GM12878 (cell line): ENCODE results near the gene HOGA1.

ENCODE experiments used
- BCLAF1 ChIP-seq: fragments of 450-650 bp; IDR thresholded peaks from 2 replicates; pipeline ENCODE4 v1.6.1; 2017; ENCODE audit warnings: antibody characterized with exemption, mild to moderate bottlenecking, moderate library complexity
- CHD1 ChIP-seq: IDR thresholded peaks from 2 replicates; pipeline ENCODE4 v1.6.1; 2012; ENCODE audit warnings: low read depth, low read length, improper control_type of control experiment
- CTCF ChIP-seq, 3 experiments: IDR thresholded peaks in 2 of 3; conservative IDR thresholded peaks in 1 of 3; 2 replicates each; pipeline ENCODE4 v1.5.1; 2011; ENCODE audit warnings: low read depth in 3 of 3, low read length in 3 of 3, mild to moderate bottlenecking in 3 of 3, control low read depth in 2 of 3, moderate library complexity in 2 of 3, inconsistent platforms in 1 of 3, mixed read lengths in 1 of 3; ENCODE audit not compliant: control insufficient read depth in 2 of 3, insufficient read depth in 1 of 3; ENCODE audit errors: extremely low read depth in 1 of 3
- EZH2 ChIP-seq: IDR thresholded peaks from 2 replicates; pipeline ENCODE4 v1.6.1; 2012; ENCODE audit warnings: low read depth, mild to moderate bottlenecking, control low read depth, inconsistent platforms, low read length, borderline replicate concordance; ENCODE audit not compliant: control insufficient read depth
- JUNB ChIP-seq: IDR thresholded peaks from 2 replicates; pipeline ENCODE4 v1.6.1; 2016; ENCODE audit warnings: antibody characterized with exemption, mild to moderate bottlenecking
- NFYB ChIP-seq: IDR thresholded peaks from 2 replicates; pipeline ENCODE4 v1.6.1; 2011; ENCODE audit warnings: low read depth, mild to moderate bottlenecking, low read length, improper control_type of control experiment, moderate library complexity; ENCODE audit not compliant: insufficient read depth
- RELA ChIP-seq: fragments of 450-650 bp; IDR thresholded peaks from 2 replicates; pipeline ENCODE4 v1.8.0; 2014; ENCODE audit warnings: borderline replicate concordance; ENCODE audit not compliant: partially characterized antibody
- RUNX3 ChIP-seq: IDR thresholded peaks from 2 replicates; pipeline ENCODE4 v1.6.1; 2012; ENCODE audit warnings: low read length, inconsistent platforms

DNA sequence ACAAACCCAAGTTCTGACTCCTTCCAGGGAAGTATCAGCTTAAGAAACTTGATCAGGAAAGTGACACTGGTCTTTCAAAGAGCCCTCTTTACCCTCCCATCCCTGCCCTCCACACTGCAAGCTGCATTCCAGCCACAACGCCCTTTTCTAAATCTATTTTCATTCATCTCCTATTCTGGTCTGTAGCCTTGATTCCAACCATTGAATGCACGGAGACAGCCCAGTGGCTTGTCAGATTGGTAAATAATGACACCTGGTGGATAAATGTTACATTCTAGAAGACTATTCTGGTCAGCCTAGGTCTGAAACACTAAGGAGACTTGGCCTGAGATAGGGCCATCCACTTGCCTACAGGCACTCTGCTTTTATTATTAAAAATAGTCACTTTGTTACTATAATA is 28.2 kb downstream of the HOGA1 start:
- TF ChIP-seq RUNX3 (no peak), NFYB (no peak), RELA (no peak), BCLAF1 (no peak), CTCF (IDR thresholded peaks at IDR 0.05 in 2 of 3, conservative IDR thresholded peaks at IDR 0.05 in 1 of 3; ENCODE audit: control insufficient read depth in 2 of 3, extremely low read depth in 1 of 3, insufficient read depth in 1 of 3, low read depth in 3 of 3, low read length in 3 of 3) (peak in 1 of 3 experiments; percentile 65; a peak in 3 of 6 replicates), CHD1 (no peak), EZH2 (no peak), JUNB (no peak)
